Panc1 (cell line): ENCODE measurements around the gene CADM1. TPM values are rescaled to one million over a fixed set of nuclear protein-coding genes. Genes with fewer than 3 reads are reported as not detected.

Experiments used
- ATAC-seq: fragments of 200-7000 bp; cut with Tn5 transposase; 2 replicates; pipeline ENCODE4 v1.9.1; 2020; ENCODE audit warnings: mild to moderate bottlenecking, moderate library complexity
- BruUV-seq: library from RNA; stranded (reverse); fragments of 400-500 nt; replicated peaks from 2 replicates; lab custom pipeline; 2021; lab: Mats Ljungman, UMichigan
- CTCF ChIA-PET: fragments of 300-600 bp; sonication (Branson Sonifier 250); formaldehyde crosslinking; loops from one replicate; lab custom pipeline; 2022; ENCODE audit warnings: antibody characterized with exemption; lab: Charles Lee
- POLR2A ChIA-PET: fragments of 300-600 bp; sonication (Branson Sonifier 250); formaldehyde crosslinking; loops from one replicate; lab custom pipeline; 2022; ENCODE audit warnings: antibody characterized with exemption; lab: Charles Lee
- DNase-seq: peaks from one replicate; pipeline ENCODE4 v3.0.0-alpha.2; 2010; ENCODE audit warnings: low read depth, low spot score
- H3K27ac ChIP-seq: 2 replicates; pipeline ENCODE4 v1.5.1; 2011; ENCODE audit warnings: mild to moderate bottlenecking, low read length, inconsistent platforms
- H3K27me3 ChIP-seq: fragments of 200-500 bp; sonication (Bioruptor generic); 2 replicates; pipeline ENCODE4 v1.6.0; 2014; ENCODE audit warnings: low read length, inconsistent platforms; ENCODE audit not compliant: control insufficient read depth, insufficient read depth
- H3K36me3 ChIP-seq: fragments of 200-500 bp; sonication (Bioruptor generic); 2 replicates; pipeline ENCODE4 v1.5.1; 2014; ENCODE audit warnings: inconsistent platforms, mild to moderate bottlenecking, low read length, moderate library complexity; ENCODE audit not compliant: control insufficient read depth, insufficient read depth
- H3K4me1 ChIP-seq: 2 replicates; pipeline ENCODE4 v1.5.1; 2011; ENCODE audit warnings: inconsistent platforms, mild to moderate bottlenecking, low read length, moderate library complexity; ENCODE audit not compliant: control insufficient read depth, insufficient read depth
- H3K4me3 ChIP-seq, 2 experiments: 2 replicates each; pipeline ENCODE4 v1.5.1; 2011 to 2012; ENCODE audit warnings: low read depth in 2 of 2, low read length in 2 of 2, mild to moderate bottlenecking in 2 of 2, inconsistent platforms in 1 of 2, moderate library complexity in 1 of 2
- H3K9me3 ChIP-seq: fragments of 200-500 bp; sonication (Bioruptor generic); 2 replicates; pipeline ENCODE4 v1.5.1; 2014; ENCODE audit warnings: low read depth, mild to moderate bottlenecking, inconsistent platforms, low read length, moderate library complexity; ENCODE audit not compliant: control insufficient read depth, insufficient read depth
- CTCF ChIP-seq: fragments of 450-650 bp; IDR thresholded peaks from 2 replicates; pipeline ENCODE4 v1.5.1; 2017; ENCODE audit warnings: mild to moderate bottlenecking
- POLR2AphosphoS5 ChIP-seq: IDR thresholded peaks from 2 replicates; pipeline ENCODE4 v1.6.1; 2012; ENCODE audit warnings: mild to moderate bottlenecking, low read depth, low read length, moderate library complexity
- REST ChIP-seq, 2 experiments: IDR thresholded peaks; 2 replicates each; pipeline ENCODE4 v1.6.1; 2011 to 2012; ENCODE audit warnings: low read depth in 2 of 2, control low read depth in 1 of 2, low read length in 1 of 2, mild to moderate bottlenecking in 1 of 2, moderate library complexity in 1 of 2; ENCODE audit not compliant: insufficient read depth in 1 of 2
- SIN3A ChIP-seq: IDR thresholded peaks from 2 replicates; pipeline ENCODE4 v1.6.1; 2012; ENCODE audit warnings: low read depth, mild to moderate bottlenecking, low read length, moderate library complexity, borderline replicate concordance; ENCODE audit not compliant: insufficient read depth
- TCF7L2 ChIP-seq: IDR thresholded peaks from 2 replicates; pipeline ENCODE4 v1.6.1; 2011; ENCODE audit warnings: mild to moderate bottlenecking, low read depth, low read length, inconsistent platforms
- in situ Hi-C: cut with HindIII; loops from 2 replicates; pipeline ENCODE4 v1.10.0; 2016; ENCODE audit warnings: low sequenced_read_pairs, low pct_unique_long_range_greater_than_20kb
- intact Hi-C: fragments of 100-400 bp; cut with micrococcal nuclease; formaldehyde crosslinking; loops from one replicate; pipeline ENCODE4 v1.10.0; 2022; ENCODE audit not compliant: unreplicated experiment
- total RNA-seq: library from RNA; stranded (reverse); gene quantifications from one replicate; pipeline ENCODE4 v1.2.1, GENCODE V29; 2021; ENCODE audit not compliant: unreplicated experiment

CADM1 gene
- total RNA-seq, 1 experiment from 2014 or later: 3.9 TPM

DNA sequence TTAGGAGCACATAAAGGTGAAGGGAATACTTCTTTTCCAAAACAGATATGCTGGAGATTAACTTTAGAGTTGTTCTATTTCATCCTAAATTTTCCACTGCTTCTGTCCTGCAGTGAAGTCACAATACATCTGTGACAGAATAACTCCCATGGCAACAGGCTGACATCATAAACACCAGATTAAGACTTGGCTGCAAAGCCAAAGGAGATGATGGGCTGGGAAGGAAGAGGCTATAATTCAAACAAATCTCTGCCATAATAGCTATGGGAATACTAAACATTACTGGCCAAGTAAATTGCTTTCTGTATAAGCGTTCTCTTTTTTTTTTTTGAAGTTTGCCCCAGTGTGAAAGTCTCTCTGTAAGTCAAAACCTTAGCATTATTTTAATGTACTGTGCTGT, 107.7 kb downstream of the CADM1 start:
- no peak overlapping the region for H3K4me3 ChIP-seq
- H3K27me3 ChIP-seq: no peaks in the 10 kb centered on the region
- H3K4me1 ChIP-seq: no peaks in the 10 kb centered on the region
- ChIA-PET CTCF (no interaction called here), POLR2A (no interaction called here)
- no TSS peak for BruUV-seq
- DNase-seq: no peak
- in situ Hi-C loops: no loop called here
- no peaks in the 10 kb centered on the region for H3K9me3 ChIP-seq
- H3K27ac ChIP-seq: no peak overlapping the region
- ATAC-seq: no peak
- no peaks in the 10 kb centered on the region for H3K36me3 ChIP-seq
- intact Hi-C loops: no loop called here
- TF ChIP-seq TCF7L2 (no peak), SIN3A (no peak), REST (IDR thresholded peaks at IDR 0.05; ENCODE audit: insufficient read depth in 1 of 2, low read depth in 2 of 2, low read length in 1 of 2) (no peak), CTCF (no peak), POLR2AphosphoS5 (no peak)

GRCh38 chr11:115393950-115394349, 110.3 kb downstream of the CADM1 start:
- ChIA-PET CTCF (no interaction called here), POLR2A (no interaction called here)
- no peak overlapping the region for H3K4me3 ChIP-seq
- H3K27me3 ChIP-seq: no peaks in the 10 kb centered on the region
- DNase-seq: no peak
- TF ChIP-seq POLR2AphosphoS5 (no peak), SIN3A (no peak), TCF7L2 (no peak), CTCF (no peak), REST (IDR thresholded peaks at IDR 0.05; ENCODE audit: insufficient read depth in 1 of 2, low read depth in 2 of 2, low read length in 1 of 2) (no peak)
- H3K36me3 ChIP-seq: no peaks in the 10 kb centered on the region
- intact Hi-C loops (no loop called here), in situ Hi-C loops (no loop called here)
- BruUV-seq: no TSS peak
- no peak overlapping the region for H3K27ac ChIP-seq
- H3K4me1 ChIP-seq: no peaks in the 10 kb centered on the region
- no peaks in the 10 kb centered on the region for H3K9me3 ChIP-seq
- no peak for ATAC-seq
